GM12872 (cell line): ENCODE results near the gene ASMTL.

ENCODE experiments used
- CTCF ChIP-seq: IDR thresholded peaks from 3 replicates; pipeline ENCODE4 v1.5.1; 2011; ENCODE audit warnings: low read depth, mild to moderate bottlenecking, low read length, moderate library complexity; ENCODE audit not compliant: insufficient read depth

The ASMTL gene

GRCh38 chrX:1453951-1454785 lies 1.5 kb upstream of the ASMTL start:
- peak; percentile 95 for TF ChIP-seq CTCF

GRCh38 chrX:1453395-1453783 lies 680 bp upstream of the ASMTL start:
- no peak for TF ChIP-seq CTCF

DNA sequence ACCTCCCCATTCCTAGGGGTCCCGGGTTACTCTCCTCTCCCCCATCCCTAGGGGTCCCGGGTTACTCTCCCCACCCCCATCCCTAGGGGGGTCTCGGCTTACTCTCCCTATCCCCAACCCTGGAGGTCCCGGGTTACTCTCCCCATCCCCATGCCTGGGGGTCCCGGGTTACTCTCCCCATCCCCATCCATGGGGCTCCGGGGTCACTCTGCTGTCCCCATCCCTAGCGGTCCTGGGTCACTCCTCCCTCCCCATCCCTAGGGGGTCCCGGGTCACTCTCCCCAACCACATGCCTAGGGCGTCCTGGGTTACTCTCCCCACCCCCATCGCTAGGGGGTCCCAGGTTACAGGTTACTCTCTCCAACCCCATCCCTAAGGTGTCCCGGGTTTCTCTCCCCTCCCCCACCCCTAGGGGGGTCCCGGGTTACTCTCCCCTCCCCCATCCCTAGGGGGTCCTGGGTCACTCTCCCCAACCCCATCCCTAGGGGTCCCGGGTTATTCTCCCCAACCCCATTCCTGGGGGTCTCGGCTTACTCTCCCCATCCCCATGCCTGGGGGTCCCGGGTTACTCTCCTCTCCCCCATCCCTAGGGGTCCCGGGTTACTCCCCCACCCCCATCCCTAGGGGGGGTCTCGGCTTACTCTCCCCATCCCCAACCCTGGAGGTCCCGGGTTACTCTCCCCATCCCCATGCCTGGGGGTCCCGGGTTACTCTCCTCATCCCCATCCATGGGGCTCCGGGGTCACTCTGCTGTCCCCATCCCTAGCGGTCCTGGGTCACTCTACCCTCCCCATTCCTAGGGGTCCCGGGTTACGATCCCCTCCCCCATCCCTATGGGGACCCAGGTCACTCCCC lies 821 bp downstream of the ASMTL start:
- TF ChIP-seq CTCF, result no peak

GRCh38 chrX:1451251-1451660 lies 1.5 kb downstream of the ASMTL start:
- no peak for TF ChIP-seq CTCF

DNA sequence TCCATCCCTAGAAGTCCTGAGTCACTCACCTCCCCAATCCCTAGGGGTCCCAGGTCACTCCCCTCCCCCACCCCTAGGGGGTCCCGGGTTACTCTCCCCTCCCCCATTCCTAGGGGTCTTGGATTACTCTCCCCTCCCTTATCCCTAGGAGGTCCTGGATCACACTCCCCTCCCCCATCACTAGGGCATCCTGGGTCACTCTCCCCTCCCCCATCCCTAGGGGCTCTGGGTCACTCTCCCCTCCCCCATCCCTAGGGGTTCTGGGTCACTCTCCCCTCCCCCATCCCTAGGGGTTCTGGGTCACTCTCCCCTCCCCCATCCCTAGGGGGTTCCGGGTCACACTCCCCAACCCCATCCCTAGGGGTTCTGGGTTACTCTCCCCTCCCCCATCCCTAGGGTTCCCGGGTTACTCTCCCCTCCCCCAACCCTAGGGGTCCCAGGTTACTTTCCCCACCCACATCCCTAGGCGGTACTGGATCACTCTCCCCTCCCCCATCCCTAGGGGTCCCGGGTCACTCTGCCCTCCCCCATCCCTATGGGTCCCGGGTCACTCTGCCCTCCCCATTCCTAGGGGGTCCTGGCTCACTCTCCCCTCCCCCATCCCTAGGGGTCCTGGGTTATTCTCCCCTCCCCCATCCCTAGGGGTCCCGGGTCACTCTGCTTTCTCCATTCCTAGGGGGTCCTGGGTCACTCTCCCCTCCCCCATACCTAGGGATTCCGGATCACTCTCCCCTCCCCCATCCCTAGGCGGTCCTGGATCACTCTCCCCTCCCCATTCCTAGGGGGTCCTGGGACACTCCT lies 2.1 kb downstream of the ASMTL start:
- no peak for TF ChIP-seq CTCF

DNA sequence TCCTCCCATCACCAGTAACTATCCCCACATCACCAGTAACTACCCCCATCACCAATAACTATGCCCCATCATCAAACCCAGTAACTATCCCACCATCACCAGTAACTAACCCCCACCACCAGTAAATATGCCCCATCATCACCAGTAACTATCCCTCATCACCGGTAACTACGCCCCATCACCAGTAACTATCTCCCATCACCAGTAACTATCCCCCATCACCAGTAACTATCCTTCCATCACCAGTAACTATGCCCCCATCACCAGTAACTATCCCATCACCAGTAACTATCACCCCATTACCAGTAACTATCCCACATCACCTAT lies 2.9 kb downstream of the ASMTL start:
- TF ChIP-seq CTCF, result no peak
